Natural killer cell (primary cell): ENCODE results near the gene AJAP1. TPM values are rescaled to one million over a fixed set of nuclear protein-coding genes. Genes with fewer than 3 reads are reported as not detected.

ENCODE experiments used
- ATAC-seq, 3 donors: fragments of 150-1000 bp in 2 of 3; fragments of 200-7000 bp in 1 of 3; cut with Tn5 transposase; 1 replicate in 1 of 3; 2 replicates in 2 of 3; pipeline ENCODE4 v1.10.0; 2021; ENCODE audit warnings: mild to moderate bottlenecking in 2 of 3, moderate library complexity in 2 of 3
- DNase-seq, 2 donors: peaks; one replicate each; pipeline versions ENCODE4 v3.0.0 to v3.0.0-alpha.2; 2013 to 2021; ENCODE audit warnings: mixed read lengths in 1 of 2
- H3K27ac ChIP-seq: one replicate; pipeline ENCODE4 v1.5.1; 2013; ENCODE audit warnings: mild to moderate bottlenecking, low read length
- H3K27me3 ChIP-seq: one replicate; pipeline ENCODE4 v1.6.1; 2013; ENCODE audit warnings: low read length; ENCODE audit not compliant: control insufficient read depth, insufficient read depth
- H3K36me3 ChIP-seq: one replicate; pipeline ENCODE4 v1.6.1; 2013; ENCODE audit warnings: low read length; ENCODE audit not compliant: control insufficient read depth, insufficient read depth
- H3K4me1 ChIP-seq: one replicate; pipeline ENCODE4 v1.6.1; 2013; ENCODE audit warnings: low read length; ENCODE audit not compliant: control insufficient read depth, insufficient read depth
- H3K4me3 ChIP-seq: one replicate; pipeline ENCODE4 v1.5.1; 2013; ENCODE audit warnings: low read length
- H3K9me3 ChIP-seq: one replicate; pipeline ENCODE4 v1.6.1; 2013; ENCODE audit warnings: low read length; ENCODE audit not compliant: control insufficient read depth, insufficient read depth
- H3K27ac Mint-ChIP-seq, 2 donors: one replicate each; pipeline ENCODE4 v1.8.0; 2022; ENCODE audit warnings: mild to moderate bottlenecking in 2 of 2, mixed read lengths in 2 of 2, moderate library complexity in 1 of 2
- H3K27me3 Mint-ChIP-seq, 2 donors: one replicate each; pipeline ENCODE4 v1.8.0; 2022; ENCODE audit warnings: low read depth in 2 of 2, mixed read lengths in 2 of 2
- H3K36me3 Mint-ChIP-seq: one replicate; pipeline ENCODE4 v1.8.0; 2022; ENCODE audit warnings: mixed read lengths
- H3K4me1 Mint-ChIP-seq, 2 donors: one replicate each; pipeline ENCODE4 v1.8.0; 2022; ENCODE audit warnings: mixed read lengths in 2 of 2
- H3K4me3 Mint-ChIP-seq: one replicate; pipeline ENCODE4 v1.8.0; 2022; ENCODE audit warnings: mild to moderate bottlenecking, moderate library complexity, mixed read lengths
- H3K9me3 Mint-ChIP-seq, 2 donors: one replicate each; pipeline ENCODE4 v1.8.0; 2022; ENCODE audit warnings: mixed read lengths in 2 of 2
- CTCF ChIP-seq: fragments of 200-600 bp; IDR thresholded peaks from one replicate; pipeline ENCODE4 v1.8.0; 2022; ENCODE audit warnings: antibody characterized with exemption
- WGBS: methylation state at CpG from one replicate; pipeline ENCODE4 v1.1.7; 2013; ENCODE audit warnings: missing lambda C conversion rate; ENCODE audit not compliant: insufficient coverage; 5-methylcytosine and 5-hydroxymethylcytosine counted together
- intact Hi-C: fragments of 100-400 bp; cut with micrococcal nuclease; formaldehyde crosslinking; loops from one replicate; pipeline ENCODE4 v1.14.2; 2022
- total RNA-seq, 4 donors: library from RNA; stranded (reverse); fragments of 120-200 nt in 1 of 4; gene quantifications; one replicate each; pipeline versions ENCODE4 v1.2.3 to v1.2.4, GENCODE V29; 2013 to 2022

The AJAP1 gene
- total RNA-seq, 3 donors from 2014 or later (not counting 1 experiment from before 2014, with no cell fraction given) = not detected

DNA sequence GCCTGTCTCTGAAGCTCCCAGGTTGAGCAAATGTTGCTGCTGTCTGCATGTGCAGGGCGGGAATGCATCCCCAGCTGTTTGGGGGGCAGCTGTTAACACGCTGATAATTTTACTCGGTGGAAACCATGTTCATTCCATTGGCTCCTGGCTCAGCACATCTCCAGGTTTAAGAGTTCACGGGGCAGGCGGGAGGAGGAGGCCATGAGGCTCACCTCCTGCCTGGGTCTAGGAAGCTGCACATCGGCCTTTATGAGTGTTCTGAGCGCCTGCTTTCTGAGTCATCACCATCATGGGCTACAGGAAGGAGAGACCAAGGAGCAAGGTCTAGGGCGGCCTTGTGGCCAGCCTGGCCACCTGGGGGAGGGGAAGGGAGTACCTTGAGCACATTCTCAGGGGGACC is 29.7 kb downstream of the AJAP1 start:
- H3K4me3 ChIP-seq = no peak overlapping the region
- DNase-seq (no peak), ATAC-seq (no peak)
- no peaks in the 10 kb centered on the region for H3K36me3 Mint-ChIP-seq
- TF ChIP-seq CTCF = no peak
- peaks cover 0 to 2% of the 10 kb centered on the region in 2 donors for H3K9me3 Mint-ChIP-seq
- no peaks in the 10 kb centered on the region for H3K4me1 Mint-ChIP-seq
- no peaks in the 10 kb centered on the region for H3K27me3 ChIP-seq
- H3K4me1 ChIP-seq = no peaks in the 10 kb centered on the region
- H3K9me3 ChIP-seq = peaks cover 3% of the 10 kb centered on the region
- no peak overlapping the region for H3K27ac Mint-ChIP-seq
- H3K36me3 ChIP-seq = no peaks in the 10 kb centered on the region
- intact Hi-C loops = no loop called here
- peaks cover 0 to 13% of the 10 kb centered on the region in 2 donors for H3K27me3 Mint-ChIP-seq
- H3K4me3 Mint-ChIP-seq = no peak overlapping the region
- no peak overlapping the region for H3K27ac ChIP-seq
- 78% methylated on average over 8 of the region's 8 CpGs for WGBS

DNA sequence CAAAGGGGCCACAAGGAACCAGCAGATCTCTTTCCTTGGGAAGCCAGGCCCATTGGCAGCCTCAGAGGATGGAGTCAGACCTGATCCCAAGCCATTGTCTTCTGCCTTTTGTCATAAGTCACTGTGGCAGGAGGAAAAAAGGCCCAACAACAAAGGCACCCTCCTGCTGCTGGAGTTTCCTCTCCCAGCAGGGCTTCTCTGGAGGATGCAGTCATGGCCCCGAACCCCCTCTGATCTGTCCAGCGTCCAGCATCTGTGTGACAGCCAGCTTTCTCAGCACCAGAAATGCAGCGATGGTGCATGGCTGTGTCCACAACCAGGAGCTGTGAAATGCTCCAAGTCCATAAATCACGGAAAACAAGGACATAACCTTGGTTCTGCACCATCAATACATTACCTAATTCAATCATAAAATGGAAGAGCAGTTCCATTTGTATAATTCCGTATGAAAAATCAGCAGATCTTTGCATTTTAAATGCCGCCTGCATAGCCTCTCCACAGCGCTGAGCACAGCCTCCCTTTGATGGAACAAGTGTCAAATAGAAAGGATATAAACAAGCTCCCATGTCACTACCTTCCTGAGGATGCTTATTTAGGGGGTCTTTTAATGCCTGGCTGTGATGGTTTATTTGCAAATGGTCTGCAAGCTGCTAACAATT is 30.6 kb downstream of the AJAP1 start:
- H3K4me1 Mint-ChIP-seq = no peaks in the 10 kb centered on the region
- no peaks in the 10 kb centered on the region for H3K36me3 Mint-ChIP-seq
- Histone ChIP-seq H3K4me1 (no peaks in the 10 kb centered on the region), H3K27ac (no peak overlapping the region), H3K36me3 (no peaks in the 10 kb centered on the region), H3K27me3 (no peaks in the 10 kb centered on the region), H3K9me3 (peaks cover under 1% of the 10 kb centered on the region), H3K4me3 (no peak overlapping the region)
- H3K27ac Mint-ChIP-seq = no peak overlapping the region
- no peak overlapping the region for H3K4me3 Mint-ChIP-seq
- peaks cover 0 to 13% of the 10 kb centered on the region in 2 donors for H3K27me3 Mint-ChIP-seq
- intact Hi-C loops = no loop called here
- DNase-seq (no peak), ATAC-seq (no peak)
- no peaks in the 10 kb centered on the region for H3K9me3 Mint-ChIP-seq
- no peak for TF ChIP-seq CTCF
- whole genome bisulfite sequencing = 51% methylated on average over 7 of the region's 7 CpGs

GRCh38 chr1:4685523-4685865 is 31.1 kb downstream of the AJAP1 start:
- no peak for TF ChIP-seq CTCF
- H3K4me3 ChIP-seq = no peak overlapping the region
- no peaks in the 10 kb centered on the region for H3K9me3 Mint-ChIP-seq
- intact Hi-C loops = no loop called here
- WGBS = 88% methylated on average over 6 of the region's 6 CpGs
- H3K27me3 ChIP-seq = no peaks in the 10 kb centered on the region
- ATAC-seq (no peak), DNase-seq (no peak)
- no peak overlapping the region for H3K27ac ChIP-seq
- H3K27ac Mint-ChIP-seq = no peak overlapping the region
- no peaks in the 10 kb centered on the region for H3K36me3 ChIP-seq
- no peaks in the 10 kb centered on the region for H3K4me1 Mint-ChIP-seq
- H3K36me3 Mint-ChIP-seq = no peaks in the 10 kb centered on the region
- no peak overlapping the region for H3K4me3 Mint-ChIP-seq
- peaks cover 0 to 13% of the 10 kb centered on the region in 2 donors for H3K27me3 Mint-ChIP-seq
- no peaks in the 10 kb centered on the region for H3K9me3 ChIP-seq
- no peaks in the 10 kb centered on the region for H3K4me1 ChIP-seq

- intact Hi-C loops = no loop called here
- no peaks in the 10 kb centered on the region for H3K4me1 Mint-ChIP-seq
- no peak for TF ChIP-seq CTCF
- H3K9me3 ChIP-seq = no peaks in the 10 kb centered on the region
- ATAC-seq = no peak
- H3K9me3 Mint-ChIP-seq = no peaks in the 10 kb centered on the region
- H3K27me3 Mint-ChIP-seq = peaks cover 0 to 8% of the 10 kb centered on the region in 2 donors
- no peaks in the 10 kb centered on the region for H3K36me3 ChIP-seq
- no peak overlapping the region for H3K4me3 ChIP-seq
- H3K4me3 Mint-ChIP-seq = no peak overlapping the region
- H3K27ac ChIP-seq = no peak overlapping the region
- H3K27ac Mint-ChIP-seq = no peak overlapping the region
- no peak for DNase-seq
- no peaks in the 10 kb centered on the region for H3K27me3 ChIP-seq
- no peaks in the 10 kb centered on the region for H3K36me3 Mint-ChIP-seq
- H3K4me1 ChIP-seq = no peaks in the 10 kb centered on the region
- 83% methylated on average over 11 of the region's 11 CpGs for WGBS
Observed at GRCh38 chr1:4687943-4688342, 33.5 kb downstream of the AJAP1 start.
